GM19328 (cell line): Measurements from ENCODE around the gene PPP1R27.
A peak's percentile ranks its signal among the peaks of the same experiment; 100 is the strongest.

Experiments
- ATAC-seq: cut with Tn5 transposase; IDR thresholded peaks from one replicate; pipeline ENCODE4 v1.9.1; 2021; ENCODE audit warnings: mild to moderate bottlenecking, moderate library complexity; ENCODE audit not compliant: unreplicated experiment

The PPP1R27 gene, protein sequence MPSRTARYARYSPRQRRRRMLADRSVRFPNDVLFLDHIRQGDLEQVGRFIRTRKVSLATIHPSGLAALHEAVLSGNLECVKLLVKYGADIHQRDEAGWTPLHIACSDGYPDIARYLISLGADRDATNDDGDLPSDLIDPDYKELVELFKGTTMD

DNA sequence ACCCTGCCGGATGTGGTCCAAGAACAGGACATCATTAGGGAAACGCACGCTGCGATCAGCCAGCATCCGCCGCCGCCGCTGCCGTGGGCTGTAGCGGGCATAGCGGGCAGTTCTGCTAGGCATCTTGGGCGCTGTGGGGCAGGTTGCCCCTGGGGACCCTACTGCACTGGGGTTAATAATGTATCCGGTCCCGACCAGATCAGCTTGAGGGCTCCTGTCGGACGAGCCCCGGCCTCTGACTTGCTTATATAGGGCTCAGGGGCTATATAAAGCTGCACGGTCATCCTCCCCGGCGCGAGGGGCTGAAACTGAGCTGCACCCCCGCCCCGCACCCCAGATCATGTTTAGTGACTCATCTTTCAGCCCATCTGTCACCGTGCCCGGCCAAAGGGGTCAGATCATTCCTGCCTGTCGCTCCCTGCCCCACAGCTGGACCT lies at the start of gene PPP1R27:
Gene PPP1R27, minus strand, starts transcription at position 220 of the 437 bp plus-strand sequence. Its CDS starts 97 bp downstream, at position 123.
- ATAC-seq: no peak

GRCh38 chr17:81884520-81884919 lies 49.7 kb upstream of the PPP1R27 start:
- no peak for ATAC-seq

GRCh38 chr17:81879121-81879520 lies 44.3 kb upstream of the PPP1R27 start:
- no peak for ATAC-seq

DNA sequence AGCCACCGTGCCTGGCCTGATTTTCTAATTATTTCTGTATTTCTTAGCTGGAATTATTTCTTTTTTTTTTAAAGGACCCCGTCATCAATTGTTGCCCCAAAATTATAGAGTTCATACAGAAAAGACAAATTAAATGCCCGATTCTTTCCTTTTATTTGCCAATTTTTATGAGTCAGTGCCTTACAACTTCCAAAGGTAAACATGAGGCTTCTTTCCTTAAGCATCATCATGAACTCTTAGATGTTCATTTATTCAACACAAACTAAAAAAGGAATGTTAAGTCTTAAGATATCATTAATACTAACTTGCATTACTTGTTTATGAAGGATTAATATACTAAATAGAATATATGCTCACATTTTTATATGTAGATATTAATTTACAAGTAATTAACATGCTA lies 43.4 kb upstream of the PPP1R27 start:
- no peak for ATAC-seq

- ATAC-seq: no peak
Measured at GRCh38 chr17:81877569-81877968, 42.7 kb upstream of the PPP1R27 start.

- peak; percentile 47 for ATAC-seq
Measured at GRCh38 chr17:81871387-81872230, 36.8 kb upstream of the PPP1R27 start.

DNA sequence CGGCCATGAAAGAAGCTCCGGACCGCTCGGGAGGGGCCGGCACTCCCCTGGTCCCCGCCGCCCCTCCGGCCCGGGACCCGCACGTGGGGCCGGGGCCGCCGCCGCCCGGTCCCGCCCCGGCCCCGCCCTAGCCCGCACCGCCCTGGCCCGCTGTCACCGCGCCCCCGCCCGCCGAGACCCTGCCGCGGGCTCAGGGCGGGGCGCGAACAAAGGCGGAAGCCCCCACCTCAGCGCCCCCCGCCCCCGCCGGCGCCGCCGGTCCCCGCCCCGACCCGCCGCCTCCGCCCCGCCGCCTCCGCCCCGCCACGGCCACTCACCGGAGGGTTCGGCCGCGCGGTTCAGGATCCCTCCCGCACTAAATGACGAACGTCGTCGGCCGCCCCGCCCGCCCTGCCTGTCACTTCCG lies 36.1 kb upstream of the PPP1R27 start, which contains the start of gene ARHGDIA:
Gene ARHGDIA, minus strand, starts transcription at position 357 of the 406 bp plus-strand sequence. CDS start 1,407 bp downstream, outside the sequence.
- peak; percentile 19 for ATAC-seq

- ATAC-seq: no peak
Measured at GRCh38 chr17:81870131-81870980, 35.5 kb upstream of the PPP1R27 start.

GRCh38 chr17:81869221-81870130 lies 34.6 kb upstream of the PPP1R27 start:
- no peak for ATAC-seq

GRCh38 chr17:81868674-81869220 lies 33.9 kb upstream of the PPP1R27 start:
- ATAC-seq: no peak

GRCh38 chr17:81867991-81868673 lies 33.3 kb upstream of the PPP1R27 start:
- ATAC-seq: no peak

- ATAC-seq: no peak
Measured at GRCh38 chr17:81867170-81867990, 32.5 kb upstream of the PPP1R27 start.

- ATAC-seq: no peak
Measured at GRCh38 chr17:81866440-81867169, 31.8 kb upstream of the PPP1R27 start.

GRCh38 chr17:81865733-81866439 lies 31.0 kb upstream of the PPP1R27 start:
- ATAC-seq: no peak

DNA sequence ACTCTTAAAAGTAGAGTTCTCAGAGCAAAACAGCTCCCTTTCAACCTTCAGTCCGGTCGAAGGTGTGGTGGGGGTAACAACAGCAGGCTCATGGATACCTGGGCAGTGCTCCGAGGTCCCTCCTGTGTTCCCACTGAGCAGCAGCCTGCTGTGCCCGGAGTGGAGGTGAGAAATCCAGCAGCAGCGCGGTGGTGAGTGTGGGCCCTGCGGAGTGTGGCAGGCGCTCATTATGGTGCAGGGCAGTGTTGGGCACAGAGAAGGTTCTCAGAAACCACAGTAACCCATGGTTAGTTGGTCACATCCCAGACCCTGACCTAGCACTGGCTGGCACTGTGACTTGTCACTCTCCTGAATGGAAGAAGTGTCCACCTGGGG lies 30.5 kb upstream of the PPP1R27 start:
- no peak for ATAC-seq

DNA sequence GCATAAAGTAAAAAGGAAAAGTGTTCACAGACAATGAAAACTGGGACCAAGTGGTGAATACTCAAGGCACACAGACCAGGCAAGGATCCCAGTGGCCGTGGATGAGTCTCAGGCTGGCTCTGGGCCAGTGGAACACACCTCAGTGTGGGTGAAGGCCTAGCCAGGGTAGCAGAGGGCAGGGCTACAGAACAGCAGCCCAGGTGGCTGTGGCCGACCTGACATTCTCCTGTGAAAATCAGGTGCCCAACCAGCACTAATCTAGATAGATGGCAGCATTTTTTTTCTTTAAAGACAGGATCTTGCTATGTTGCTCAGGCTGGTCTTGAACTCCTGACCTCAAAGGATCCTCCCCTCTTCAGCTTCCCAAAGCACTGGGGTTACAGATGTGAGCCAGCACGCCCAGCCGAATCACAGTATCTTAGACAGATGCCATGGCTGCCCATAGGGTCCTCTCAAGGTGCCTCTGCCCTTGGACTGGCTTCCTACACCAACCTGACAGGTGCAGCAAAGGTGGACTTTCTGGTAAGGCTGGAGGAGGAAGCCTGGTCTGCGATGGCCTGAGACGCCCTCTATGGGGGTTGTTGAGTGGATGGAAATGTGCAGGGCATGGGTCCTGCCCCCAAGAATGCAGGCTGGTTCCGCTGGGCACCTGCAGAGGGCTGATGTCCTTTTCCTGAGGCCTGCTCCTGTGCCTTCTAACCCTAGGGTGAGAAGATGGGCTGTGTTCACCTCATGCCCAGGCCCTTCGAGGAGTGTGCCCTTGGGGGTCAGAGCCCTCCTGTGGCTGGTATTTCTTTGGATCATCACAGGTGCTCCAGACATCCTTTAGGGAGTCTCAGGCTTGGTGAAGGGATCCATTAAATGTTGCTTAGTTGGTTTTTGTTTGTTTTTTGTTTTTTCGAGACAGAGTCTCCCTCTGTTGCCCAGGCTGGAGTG lies 29.3 kb upstream of the PPP1R27 start:
- ATAC-seq: no peak
